H1 (cell line): ENCODE results near the gene ZWILCH. TPM values are rescaled to one million over a fixed set of nuclear protein-coding genes. Genes with fewer than 3 reads are reported as not detected.

Source experiments
- CTCF ChIA-PET: fragments of 300-600 bp; sonication (Branson Sonifier 250); formaldehyde crosslinking; loops from one replicate; lab custom pipeline; 2021; ENCODE audit not compliant: partially characterized antibody; lab: Charles Lee
- POLR2A ChIA-PET: fragments of 300-600 bp; sonication (Branson Sonifier 250); formaldehyde crosslinking; loops from one replicate; lab custom pipeline; 2021; ENCODE audit warnings: inconsistent platforms; ENCODE audit not compliant: partially characterized antibody; lab: Charles Lee
- DNase-seq, 2 experiments: peaks; one replicate each; pipeline versions ENCODE4 v3.0.0 to v3.0.0-alpha.2; 2010 to 2022; ENCODE audit warnings: low spot score in 2 of 2, low read depth in 1 of 2, mixed read lengths in 1 of 2
- FAIRE-seq: peaks from 2 replicates; lab custom pipeline; 2011; peaks lifted over from hg19 to GRCh38; lab: Jason Lieb, UNC
- H2AFZ ChIP-seq: 2 replicates; pipeline ENCODE4 v1.8.1; 2012; ENCODE audit warnings: low read length, inconsistent platforms
- H2AK5ac ChIP-seq: 2 replicates; pipeline ENCODE4 v1.6.1; 2013; ENCODE audit warnings: low read depth, low read length
- H2BK120ac ChIP-seq: replicated peaks from 2 replicates; pipeline ENCODE3; 2013; ENCODE audit warnings: low read depth, low read length, inconsistent platforms
- H2BK12ac ChIP-seq: 2 replicates; pipeline ENCODE4 v1.6.1; 2013; ENCODE audit warnings: low read depth, low read length
- H2BK15ac ChIP-seq: 2 replicates; pipeline ENCODE4 v1.6.1; 2013; ENCODE audit warnings: low read length
- H2BK20ac ChIP-seq: 2 replicates; pipeline ENCODE4 v1.6.1; 2013; ENCODE audit warnings: low read length
- H2BK5ac ChIP-seq: 2 replicates; pipeline ENCODE4 v1.6.1; 2013; ENCODE audit warnings: low read depth, low read length
- H3K14ac ChIP-seq: 2 replicates; pipeline ENCODE4 v1.6.1; 2013; ENCODE audit warnings: inconsistent platforms; ENCODE audit not compliant: insufficient read length
- H3K18ac ChIP-seq: 2 replicates; pipeline ENCODE4 v1.6.1; 2013; ENCODE audit warnings: low read length; ENCODE audit errors: extremely low read depth
- H3K23ac ChIP-seq: 2 replicates; pipeline ENCODE4 v1.6.1; 2013; ENCODE audit warnings: inconsistent platforms; ENCODE audit not compliant: insufficient read length
- H3K23me2 ChIP-seq: 2 replicates; pipeline ENCODE4 v1.6.1; 2013; ENCODE audit warnings: low read depth, low read length
- H3K27ac ChIP-seq: 2 replicates; pipeline ENCODE4 v1.6.1; 2011; ENCODE audit warnings: low read depth, low read length, inconsistent platforms
- H3K27me3 ChIP-seq, 4 experiments: replicated peaks in 1 of 4; 1 replicate in 1 of 4; 2 replicates in 3 of 4; pipeline versions ENCODE4 v1.6.1 to v1.8.1; 2011 to 2013; ENCODE audit warnings: low read length in 3 of 4, mild to moderate bottlenecking in 3 of 4, inconsistent platforms in 2 of 4, mixed read lengths in 2 of 4, moderate library complexity in 1 of 4; ENCODE audit not compliant: control insufficient read depth in 3 of 4, insufficient read depth in 3 of 4; ENCODE audit errors: extremely low read depth in 1 of 4
- H3K36me3 ChIP-seq, 4 experiments: 2 replicates each; pipeline versions ENCODE4 v1.6.1 to v1.8.1; 2011 to 2013; ENCODE audit warnings: mild to moderate bottlenecking in 4 of 4, low read length in 3 of 4, moderate library complexity in 2 of 4, control low read depth in 1 of 4, inconsistent platforms in 1 of 4; ENCODE audit not compliant: insufficient read depth in 4 of 4, control insufficient read depth in 2 of 4
- H3K4ac ChIP-seq: replicated peaks from 2 replicates; pipeline ENCODE3; 2013; ENCODE audit warnings: low read length, low read depth, mixed read lengths, inconsistent platforms; ENCODE audit not compliant: insufficient read length
- H3K4me1 ChIP-seq, 4 experiments: replicated peaks in 1 of 4; 1 replicate in 1 of 4; 2 replicates in 3 of 4; pipeline versions ENCODE4 v1.6.1 to v1.8.1; 2011 to 2013; ENCODE audit warnings: low read length in 3 of 4, inconsistent platforms in 2 of 4, mixed read lengths in 1 of 4; ENCODE audit not compliant: insufficient read depth in 4 of 4, control insufficient read depth in 3 of 4
- H3K4me2 ChIP-seq, 2 experiments: 2 replicates each; pipeline versions ENCODE4 v1.6.1 to v1.8.1; 2011 to 2013; ENCODE audit warnings: low read depth in 2 of 2, low read length in 2 of 2, control low read depth in 1 of 2, inconsistent platforms in 1 of 2, mild to moderate bottlenecking in 1 of 2; ENCODE audit not compliant: insufficient read depth in 1 of 2
- H3K4me3 ChIP-seq, 4 experiments: fragments of 200-600, 300-600 bp in 1 of 4; sonication (generic), shearing (Covaris generic), sonication (Bioruptor Twin) in 1 of 4; 2 replicates each; pipeline versions ENCODE4 v1.5.1 to v1.8.1; 2011 to 2016; ENCODE audit warnings: low read length in 4 of 4, low read depth in 3 of 4, control low read depth in 2 of 4, inconsistent platforms in 2 of 4, mild to moderate bottlenecking in 2 of 4, mixed read lengths in 1 of 4, moderate library complexity in 1 of 4; ENCODE audit not compliant: insufficient read depth in 2 of 4; ENCODE audit errors: extremely low read depth in 1 of 4
- H3K56ac ChIP-seq: replicated peaks from 2 replicates; pipeline ENCODE3; 2013; ENCODE audit warnings: low read depth, mild to moderate bottlenecking, mixed read lengths, low read length, inconsistent platforms; ENCODE audit not compliant: insufficient read length
- H3K79me1 ChIP-seq: 2 replicates; pipeline ENCODE4 v1.6.1; 2013; ENCODE audit warnings: low read depth, low read length, control low read depth
- H3K79me2 ChIP-seq, 2 experiments: 2 replicates each; pipeline versions ENCODE4 v1.6.1 to v1.8.1; 2012 to 2013; ENCODE audit warnings: low read length in 2 of 2, mild to moderate bottlenecking in 2 of 2, inconsistent platforms in 1 of 2; ENCODE audit not compliant: insufficient read depth in 2 of 2, control insufficient read depth in 1 of 2
- H3K9ac ChIP-seq, 4 experiments: replicated peaks in 1 of 4; 1 replicate in 1 of 4; 2 replicates in 3 of 4; pipeline versions ENCODE4 v1.6.1 to v1.8.1; 2011 to 2013; ENCODE audit warnings: low read depth in 3 of 4, low read length in 3 of 4, control low read depth in 2 of 4, mild to moderate bottlenecking in 2 of 4, moderate library complexity in 2 of 4, inconsistent platforms in 1 of 4; ENCODE audit errors: extremely low read depth in 1 of 4
- H3K9me3 ChIP-seq, 2 experiments: 2 replicates each; pipeline versions ENCODE4 v1.6.1 to v1.8.1; 2012 to 2013; ENCODE audit warnings: mild to moderate bottlenecking in 2 of 2, moderate library complexity in 2 of 2, control low read depth in 1 of 2, inconsistent platforms in 1 of 2, low read depth in 1 of 2, low read length in 1 of 2, mixed read lengths in 1 of 2; ENCODE audit not compliant: insufficient read depth in 2 of 2
- H4K20me1 ChIP-seq, 2 experiments: replicated peaks in 1 of 2; 2 replicates each; pipeline versions ENCODE3 to v1.8.1; 2011 to 2013; ENCODE audit warnings: inconsistent platforms in 2 of 2, low read length in 2 of 2, mild to moderate bottlenecking in 1 of 2; ENCODE audit not compliant: insufficient read depth in 2 of 2, control insufficient read depth in 1 of 2
- H4K5ac ChIP-seq: 2 replicates; pipeline ENCODE4 v1.6.1; 2013; ENCODE audit warnings: low read length, low read depth, mixed read lengths, inconsistent platforms; ENCODE audit not compliant: insufficient read length
- H4K8ac ChIP-seq: 2 replicates; pipeline ENCODE4 v1.8.0; 2013; ENCODE audit warnings: mild to moderate bottlenecking, moderate library complexity, low read length, inconsistent platforms; ENCODE audit not compliant: insufficient read depth; ENCODE audit errors: extremely low read depth
- H4K91ac ChIP-seq: replicated peaks from 2 replicates; pipeline ENCODE3; 2013; ENCODE audit warnings: low read length, mixed read lengths, inconsistent platforms; ENCODE audit not compliant: insufficient read length
- ATF3 ChIP-seq: IDR thresholded peaks from 2 replicates; pipeline ENCODE4 v1.6.1; 2011; ENCODE audit warnings: low read depth, mild to moderate bottlenecking, low read length; ENCODE audit not compliant: insufficient read depth
- CEBPB ChIP-seq: IDR thresholded peaks from 2 replicates; pipeline ENCODE4 v1.6.1; 2012; ENCODE audit warnings: low read depth, low read length
- CTBP2 ChIP-seq: IDR thresholded peaks from 2 replicates; pipeline ENCODE4 v1.7.0; 2011; ENCODE audit warnings: borderline replicate concordance, mild to moderate bottlenecking, moderate library complexity, mixed read lengths, low read length; ENCODE audit not compliant: insufficient read depth, insufficient read length
- KDM1A ChIP-seq: fragments of 200-600, 300-600 bp; sonication (generic); IDR thresholded peaks from 2 replicates; pipeline ENCODE4 v1.7.1; 2016; ENCODE audit warnings: mild to moderate bottlenecking, low read length, borderline replicate concordance
- POLR2AphosphoS5 ChIP-seq: IDR thresholded peaks from 2 replicates; pipeline ENCODE4 v1.6.1; 2011; ENCODE audit warnings: low read depth, low read length
- SAP30 ChIP-seq: fragments of 300-600 bp; sonication (generic); IDR thresholded peaks from 2 replicates; pipeline ENCODE4 v1.7.1; 2012; ENCODE audit warnings: low read length, moderate library complexity, mild to moderate bottlenecking, inconsistent platforms; ENCODE audit not compliant: insufficient read depth, insufficient replicate concordance
- SIRT6 ChIP-seq: IDR thresholded peaks from one replicate; pipeline ENCODE4 v1.7.1; 2012; ENCODE audit warnings: low read length, inconsistent platforms
- WGBS, 2 experiments: shearing (Covaris generic) in 1 of 2; methylation state at CpG; one replicate each; pipeline versions ENCODE4 v1.1.6 to v1.1.7; 2013 to 2015; ENCODE audit warnings: low lambda C conversion rate in 2 of 2, mixed read lengths in 2 of 2, inconsistent platforms in 1 of 2, low coverage in 1 of 2, missing lambda C conversion rate in 1 of 2; ENCODE audit not compliant: insufficient replicate concordance in 2 of 2, insufficient coverage in 1 of 2, insufficient read length in 1 of 2; ENCODE audit errors: extremely low coverage in 1 of 2, missing lambda C conversion rate in 1 of 2; 5-methylcytosine and 5-hydroxymethylcytosine counted together
- polyA plus RNA-seq, 7 experiments: library from polyadenylated mRNA; depleted of rRNA in 3 of 7; stranded (reverse) in 5 of 7; unstranded in 2 of 7; fragments of >200 nt in 5 of 7; fragments of 200-250 nt in 2 of 7; gene quantifications; 1 replicate in 5 of 7; 2 replicates in 1 of 7; 4 replicates in 1 of 7; pipeline versions ENCODE4 v1.2.1 to v1.2.3, GENCODE V29; 2011 to 2013; ENCODE audit warnings: missing spikeins in 2 of 7, mixed read lengths in 2 of 7
- total RNA-seq: library from RNA; stranded (reverse); fragmentation: NEBNext Ultra II Directional; extraction: Animal tissue kit (Norgen Biotek cat#: 25700); gene quantifications from 2 replicates; pipeline ENCODE4 v1.2.1, GENCODE V29; 2021

Gene ZWILCH
- total and polyA plus RNA-seq, 2 of the 8 experiments (the other 6 are each of a cell fraction or from before 2014, with no cell fraction given) = 18.1 to 61.5 TPM

- Histone ChIP-seq H3K56ac (no peak overlapping the region), H3K79me2 (no peaks in the 10 kb centered on the region), H2BK5ac (no peak overlapping the region), H3K79me1 (no peaks in the 10 kb centered on the region), H3K23me2 (no peaks in the 10 kb centered on the region; the same call in 1 of the 2 replicates), H4K20me1 (no peaks in the 10 kb centered on the region), H3K18ac (no peak overlapping the region), H4K8ac (no peak overlapping the region; the same call in 1 of the 2 replicates), H2BK20ac (0 out of 2 replicates have a peak overlapping the region, but pooled peaks have one; percentile 61), H3K36me3 (no peaks in the 10 kb centered on the region), H2BK12ac (peak overlapping the region; percentile 80; the same call in 1 of the 2 replicates), H4K91ac (peak overlapping the region; percentile 34), H2BK15ac (peak overlapping the region; percentile 95), H3K4ac (no peak overlapping the region), H2BK120ac (peak overlapping the region; percentile 21), H3K9ac (no peak overlapping the region), H3K27me3 (0 out of 7 replicates have a peak, but pooled peaks cover 0 to 2% (median 0%) of the 10 kb centered on the region in 4 experiments), H2AK5ac (0 out of 2 replicates have a peak overlapping the region, but pooled peaks have one; percentile 30), H3K27ac (no peak overlapping the region), H3K23ac (no peak overlapping the region), H3K4me3 (no peak overlapping the region), H3K14ac (no peak overlapping the region), H2AFZ (no peak overlapping the region), H3K4me1 (peaks cover 0 to 5% (median 3%) of the 10 kb centered on the region in 4 experiments; a peak in 4 of 7 replicates), H3K9me3 (no peaks in the 10 kb centered on the region), H4K5ac (no peak overlapping the region), H3K4me2 (no peak overlapping the region)
- ChIA-PET CTCF (interaction anchor here (0.9 to 3.7 kb wide), 17 partner anchors 8 to 332 kb away, joined by 3 to 31 read pairs (median 4); partner anchors contain the start of gene LCTL), POLR2A (no interaction called here)
- DNase-seq = no peak
- TF ChIP-seq SAP30 (no peak), ATF3 (no peak), POLR2AphosphoS5 (no peak), CEBPB (no peak), KDM1A (no peak), SIRT6 (no peak), CTBP2 (no peak)
- WGBS, 2 experiments = 86% methylated on average over 5 of the region's 5 CpGs; no CpG with 5 or more reads in 1 of the 2 experiments
- FAIRE-seq = no peak
These were observed 82.6 kb downstream of the ZWILCH start for GRCh38 chr15:66587749-66588148.
